Liver (tissue), 3 donors: ENCODE data around the gene NTNG1.

ENCODE experiments used
- CTCF ChIP-seq: fragments of 150-350 bp; IDR thresholded peaks from 2 replicates; pipeline ENCODE4 v1.5.1; 2017; ENCODE audit warnings: improper control_type of control experiment, low read depth, low read length; ENCODE audit not compliant: missing input control
- EGR1 ChIP-seq, 2 donors: IDR thresholded peaks; 2 replicates each; pipeline ENCODE4 v1.6.1; 2016 to 2018; ENCODE audit warnings: antibody characterized with exemption in 2 of 2, low read depth in 2 of 2
- FOXA2 ChIP-seq: IDR thresholded peaks from 2 replicates; pipeline ENCODE4 v1.6.1; 2016; ENCODE audit warnings: antibody characterized with exemption
- GABPA ChIP-seq, 2 donors: IDR thresholded peaks in 1 of 2; conservative IDR thresholded peaks in 1 of 2; 2 replicates each; pipeline ENCODE4 v1.6.1; 2016; ENCODE audit warnings: antibody characterized with exemption in 2 of 2, mild to moderate bottlenecking in 1 of 2, moderate library complexity in 1 of 2
- JUND ChIP-seq, 2 donors: IDR thresholded peaks; 2 replicates each; pipeline ENCODE4 v1.6.1; 2016; ENCODE audit warnings: antibody characterized with exemption in 2 of 2
- RAD21 ChIP-seq, 2 donors: IDR thresholded peaks; 2 replicates each; pipeline ENCODE4 v1.6.1; 2016; ENCODE audit warnings: antibody characterized with exemption in 2 of 2, mild to moderate bottlenecking in 2 of 2
- REST ChIP-seq: IDR thresholded peaks from 2 replicates; pipeline ENCODE4 v1.6.1; 2016; ENCODE audit warnings: antibody characterized with exemption, mild to moderate bottlenecking
- RXRA ChIP-seq, 2 donors: IDR thresholded peaks; 2 replicates each; pipeline ENCODE4 v1.6.1; 2017 to 2018; ENCODE audit warnings: antibody characterized with exemption in 2 of 2, mild to moderate bottlenecking in 1 of 2
- YY1 ChIP-seq: IDR thresholded peaks from 2 replicates; pipeline ENCODE4 v1.6.1; 2016; ENCODE audit warnings: antibody characterized with exemption, mild to moderate bottlenecking
- TF ChIP-seq, protein P1 (sequence below): IDR thresholded peaks from 2 replicates; pipeline ENCODE4 v1.6.1; 2016; ENCODE audit warnings: antibody characterized with exemption
- TF ChIP-seq, protein P2 (sequence below): IDR thresholded peaks from 2 replicates; pipeline ENCODE4 v1.6.1; 2016; ENCODE audit warnings: antibody characterized with exemption
- TF ChIP-seq, protein P3 (sequence below): IDR thresholded peaks from 2 replicates; pipeline ENCODE4 v1.6.1; 2016; ENCODE audit warnings: antibody characterized with exemption
- donor health status: healthy.
- donor health status: healthy.

DNA sequence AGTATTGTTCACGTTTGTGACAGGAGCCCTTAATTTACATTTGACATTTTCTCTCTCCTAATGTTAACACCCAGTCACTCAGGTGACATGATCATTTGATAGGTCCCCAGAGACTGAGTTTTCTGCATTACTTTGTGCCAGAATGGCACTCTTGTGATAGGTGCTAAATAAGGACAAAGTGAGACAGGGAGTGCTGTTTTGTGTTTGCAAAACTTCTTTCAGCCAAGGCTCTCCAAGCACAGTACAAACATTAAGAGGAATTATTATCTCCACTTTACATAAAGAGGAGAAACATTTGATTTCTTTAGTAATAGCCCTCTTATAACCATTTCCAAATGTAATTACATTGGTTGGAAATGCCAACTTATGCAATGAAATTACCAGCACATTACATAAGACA is 355.2 kb downstream of the NTNG1 start:
- TF ChIP-seq CTCF (no peak), RAD21 (IDR thresholded peaks at IDR 0.05) (no peak), GABPA (IDR thresholded peaks at IDR 0.05 in 1 of 2, conservative IDR thresholded peaks at IDR 0.05 in 1 of 2) (no peak), RXRA (IDR thresholded peaks at IDR 0.05) (no peak), YY1 (no peak), FOXA2 (no peak), JUND (IDR thresholded peaks at IDR 0.05) (no peak), EGR1 (IDR thresholded peaks at IDR 0.05; ENCODE audit: low read depth in 2 of 2) (no peak), REST (no peak)
- TF ChIP-seq, protein P1, sequence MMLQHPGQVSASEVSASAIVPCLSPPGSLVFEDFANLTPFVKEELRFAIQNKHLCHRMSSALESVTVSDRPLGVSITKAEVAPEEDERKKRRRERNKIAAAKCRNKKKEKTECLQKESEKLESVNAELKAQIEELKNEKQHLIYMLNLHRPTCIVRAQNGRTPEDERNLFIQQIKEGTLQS: no peak
- TF ChIP-seq, protein P2, sequence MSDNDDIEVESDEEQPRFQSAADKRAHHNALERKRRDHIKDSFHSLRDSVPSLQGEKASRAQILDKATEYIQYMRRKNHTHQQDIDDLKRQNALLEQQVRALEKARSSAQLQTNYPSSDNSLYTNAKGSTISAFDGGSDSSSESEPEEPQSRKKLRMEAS: no peak
- TF ChIP-seq, protein P3, sequence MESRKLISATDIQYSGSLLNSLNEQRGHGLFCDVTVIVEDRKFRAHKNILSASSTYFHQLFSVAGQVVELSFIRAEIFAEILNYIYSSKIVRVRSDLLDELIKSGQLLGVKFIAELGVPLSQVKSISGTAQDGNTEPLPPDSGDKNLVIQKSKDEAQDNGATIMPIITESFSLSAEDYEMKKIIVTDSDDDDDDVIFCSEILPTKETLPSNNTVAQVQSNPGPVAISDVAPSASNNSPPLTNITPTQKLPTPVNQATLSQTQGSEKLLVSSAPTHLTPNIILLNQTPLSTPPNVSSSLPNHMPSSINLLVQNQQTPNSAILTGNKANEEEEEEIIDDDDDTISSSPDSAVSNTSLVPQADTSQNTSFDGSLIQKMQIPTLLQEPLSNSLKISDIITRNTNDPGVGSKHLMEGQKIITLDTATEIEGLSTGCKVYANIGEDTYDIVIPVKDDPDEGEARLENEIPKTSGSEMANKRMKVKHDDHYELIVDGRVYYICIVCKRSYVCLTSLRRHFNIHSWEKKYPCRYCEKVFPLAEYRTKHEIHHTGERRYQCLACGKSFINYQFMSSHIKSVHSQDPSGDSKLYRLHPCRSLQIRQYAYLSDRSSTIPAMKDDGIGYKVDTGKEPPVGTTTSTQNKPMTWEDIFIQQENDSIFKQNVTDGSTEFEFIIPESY: no peak
